Measurements from ENCODE around the gene PYM1. TPM values are rescaled to one million over a fixed set of nuclear protein-coding genes. Genes with fewer than 3 reads are reported as not detected.
A peak's percentile ranks its signal among the peaks of the same experiment; 100 is the strongest.

The PYM1 gene
- total RNA-seq, 2 donors from 2014 or later = 44.0 to 49.3 TPM

DNA sequence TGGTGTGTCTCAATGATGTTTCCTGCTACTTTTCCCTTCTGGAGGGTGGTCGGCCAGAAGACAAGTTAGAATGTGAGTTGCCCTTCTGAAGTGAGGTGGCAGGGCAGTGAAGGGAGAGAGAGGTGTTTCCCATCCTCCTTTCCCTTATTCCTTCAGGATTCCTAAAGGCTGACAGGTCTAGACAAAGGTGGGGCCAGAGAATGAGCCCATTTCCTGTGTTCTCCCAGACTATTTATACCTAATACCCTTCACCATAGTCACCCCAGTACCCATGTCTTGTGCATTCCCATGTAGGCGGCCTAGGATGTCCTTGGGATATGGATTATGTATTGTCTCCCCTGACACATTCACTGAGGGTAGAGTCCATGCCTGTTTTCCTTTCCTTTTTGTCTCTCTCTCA is 10.3 kb upstream of the PYM1 start:
- H3K9me3 ChIP-seq = no peaks in the 10 kb centered on the region
- no peak for DNase-seq
- intact Hi-C loops (cut with DNase I) = loop anchor here (5.0 kb wide), 1 partner anchor 201 kb away; no protein-coding TSS in a partner anchor
- TF ChIP-seq, protein P1, sequence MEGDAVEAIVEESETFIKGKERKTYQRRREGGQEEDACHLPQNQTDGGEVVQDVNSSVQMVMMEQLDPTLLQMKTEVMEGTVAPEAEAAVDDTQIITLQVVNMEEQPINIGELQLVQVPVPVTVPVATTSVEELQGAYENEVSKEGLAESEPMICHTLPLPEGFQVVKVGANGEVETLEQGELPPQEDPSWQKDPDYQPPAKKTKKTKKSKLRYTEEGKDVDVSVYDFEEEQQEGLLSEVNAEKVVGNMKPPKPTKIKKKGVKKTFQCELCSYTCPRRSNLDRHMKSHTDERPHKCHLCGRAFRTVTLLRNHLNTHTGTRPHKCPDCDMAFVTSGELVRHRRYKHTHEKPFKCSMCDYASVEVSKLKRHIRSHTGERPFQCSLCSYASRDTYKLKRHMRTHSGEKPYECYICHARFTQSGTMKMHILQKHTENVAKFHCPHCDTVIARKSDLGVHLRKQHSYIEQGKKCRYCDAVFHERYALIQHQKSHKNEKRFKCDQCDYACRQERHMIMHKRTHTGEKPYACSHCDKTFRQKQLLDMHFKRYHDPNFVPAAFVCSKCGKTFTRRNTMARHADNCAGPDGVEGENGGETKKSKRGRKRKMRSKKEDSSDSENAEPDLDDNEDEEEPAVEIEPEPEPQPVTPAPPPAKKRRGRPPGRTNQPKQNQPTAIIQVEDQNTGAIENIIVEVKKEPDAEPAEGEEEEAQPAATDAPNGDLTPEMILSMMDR (IDR thresholded peaks at IDR 0.05) = no peak
- H3K27me3 ChIP-seq = no peaks in the 10 kb centered on the region
- H3K9ac ChIP-seq (ENCODE audit: low read depth in 2 of 2, low read length in 2 of 2) = no peak overlapping the region
- H3K4me3 ChIP-seq = no peak overlapping the region
- no peak overlapping the region for H3K27ac ChIP-seq
- H3K4me1 ChIP-seq = peaks cover 4% of the 10 kb centered on the region
- H3K36me3 ChIP-seq = no peaks in the 10 kb centered on the region

DNA sequence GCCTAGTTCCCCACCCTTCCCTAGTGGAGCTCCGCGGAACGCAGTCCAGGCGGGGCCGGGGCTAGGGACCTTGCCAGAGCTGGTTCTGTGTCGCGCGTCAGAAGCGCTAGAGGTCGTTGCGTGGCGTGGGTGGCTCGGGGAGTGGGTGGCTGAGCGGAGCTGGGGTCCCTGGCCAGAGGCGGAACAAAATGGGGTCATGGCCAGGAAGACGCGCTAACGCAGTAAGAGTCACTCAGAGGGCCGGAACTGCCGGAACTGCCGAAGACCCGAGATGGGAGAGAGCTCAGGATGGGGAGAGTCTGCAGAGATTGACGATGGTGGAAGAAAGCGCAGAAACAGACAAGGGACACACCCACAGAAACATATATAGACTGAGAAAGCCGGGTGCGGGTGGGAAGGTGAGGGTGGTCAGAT is 8.1 kb upstream of the PYM1 start:
- no peaks in the 10 kb centered on the region for H3K9me3 ChIP-seq
- intact Hi-C loops (cut with DNase I) = loop anchor here (5.0 kb wide), 1 partner anchor 198 kb away; no protein-coding TSS in a partner anchor
- peak overlapping the region; percentile 16 for H3K27ac ChIP-seq
- H3K27me3 ChIP-seq = no peaks in the 10 kb centered on the region
- DNase-seq = no peak
- H3K4me3 ChIP-seq = no peak overlapping the region
- TF ChIP-seq, protein P1 (IDR thresholded peaks at IDR 0.05) = no peak
- H3K9ac ChIP-seq (ENCODE audit: low read depth in 2 of 2, low read length in 2 of 2) = peak overlapping the region in 1 of 2 donors; percentile 13
- no peaks in the 10 kb centered on the region for H3K36me3 ChIP-seq
- H3K4me1 ChIP-seq = peaks cover 9% of the 10 kb centered on the region

DNA sequence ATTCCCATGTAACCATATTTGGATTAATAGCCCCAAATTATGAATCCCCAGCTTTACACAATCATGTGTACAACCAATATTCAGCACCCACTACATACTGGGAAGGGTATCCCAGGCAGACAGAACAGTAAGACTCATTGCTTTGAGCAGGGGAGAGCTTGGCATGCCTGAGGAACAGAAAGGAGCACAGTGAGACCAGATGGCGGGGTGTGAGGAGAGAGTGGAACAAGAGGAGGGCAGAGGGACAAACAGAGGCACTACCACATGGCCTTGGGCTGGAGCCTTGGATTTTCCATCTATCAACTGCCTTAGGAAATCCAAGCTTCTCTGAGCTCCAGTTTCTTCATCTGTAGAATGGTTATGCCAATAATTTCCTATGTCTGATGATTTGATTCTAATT is 7.1 kb upstream of the PYM1 start:
- H3K4me1 ChIP-seq = peaks cover 19% of the 10 kb centered on the region
- no peak for DNase-seq
- H3K36me3 ChIP-seq = no peaks in the 10 kb centered on the region
- H3K27ac ChIP-seq = no peak overlapping the region
- H3K9me3 ChIP-seq = no peaks in the 10 kb centered on the region
- TF ChIP-seq, protein P1 (IDR thresholded peaks at IDR 0.05) = no peak
- intact Hi-C loops (cut with DNase I) = loop anchor here (5.0 kb wide), 1 partner anchor 197 kb away; no protein-coding TSS in a partner anchor
- no peak overlapping the region for H3K9ac ChIP-seq (ENCODE audit: low read depth in 2 of 2, low read length in 2 of 2)
- no peaks in the 10 kb centered on the region for H3K27me3 ChIP-seq
- no peak overlapping the region for H3K4me3 ChIP-seq

DNA sequence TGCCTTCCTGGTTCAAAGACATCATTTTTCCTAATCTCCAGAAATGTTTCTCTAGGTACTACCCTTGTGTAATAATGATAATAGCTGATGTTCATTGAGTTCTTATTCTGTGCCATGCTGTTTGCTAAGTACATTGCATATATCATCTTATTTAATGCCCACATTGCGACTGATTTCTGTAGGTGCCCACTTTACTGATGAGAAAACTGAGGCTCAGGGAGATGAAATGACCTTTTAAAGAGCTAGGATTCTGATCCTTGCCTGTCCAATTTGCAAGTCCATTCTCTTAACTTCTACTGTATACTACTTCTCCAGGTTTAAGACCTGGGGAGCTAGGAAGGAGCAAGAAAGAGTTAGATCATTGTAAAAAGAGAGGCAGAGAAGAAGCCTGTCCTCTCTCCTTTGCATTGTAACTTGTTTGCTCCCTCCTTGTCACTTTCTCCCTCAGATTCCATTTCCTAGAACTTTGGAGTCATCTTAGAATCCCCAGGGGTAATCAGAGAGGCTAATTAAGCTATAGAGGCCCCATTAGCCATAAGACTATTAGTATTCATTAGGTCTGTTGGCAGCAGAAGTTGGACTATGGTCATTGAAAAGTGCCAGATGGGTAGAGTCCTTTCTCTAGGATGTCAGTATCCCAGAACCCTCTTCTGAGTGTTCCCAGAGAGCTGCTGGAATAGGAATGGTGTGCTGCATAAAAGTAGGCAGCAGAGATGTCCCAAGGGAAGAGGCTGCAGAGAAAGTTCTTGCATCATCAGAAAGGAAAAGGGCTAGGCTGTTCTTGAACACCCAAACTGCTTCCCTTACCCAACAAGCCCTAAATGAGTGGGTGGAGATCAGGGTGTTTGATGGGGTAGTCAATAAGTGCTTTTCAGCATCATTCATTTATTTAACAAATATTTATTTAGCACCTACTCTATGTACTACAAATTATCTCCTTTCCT is 6.4 kb upstream of the PYM1 start:
- TF ChIP-seq, protein P1 (IDR thresholded peaks at IDR 0.05) = no peak
- peak overlapping the region; percentile 56 for H3K27ac ChIP-seq
- no peaks in the 10 kb centered on the region for H3K9me3 ChIP-seq
- no peaks in the 10 kb centered on the region for H3K36me3 ChIP-seq
- no peak overlapping the region for H3K9ac ChIP-seq (ENCODE audit: low read depth in 2 of 2, low read length in 2 of 2)
- DNase-seq = no peak
- H3K4me1 ChIP-seq = peaks cover 26% of the 10 kb centered on the region
- intact Hi-C loops (cut with DNase I) = no loop called here
- H3K4me3 ChIP-seq = no peak overlapping the region
- no peaks in the 10 kb centered on the region for H3K27me3 ChIP-seq

DNA sequence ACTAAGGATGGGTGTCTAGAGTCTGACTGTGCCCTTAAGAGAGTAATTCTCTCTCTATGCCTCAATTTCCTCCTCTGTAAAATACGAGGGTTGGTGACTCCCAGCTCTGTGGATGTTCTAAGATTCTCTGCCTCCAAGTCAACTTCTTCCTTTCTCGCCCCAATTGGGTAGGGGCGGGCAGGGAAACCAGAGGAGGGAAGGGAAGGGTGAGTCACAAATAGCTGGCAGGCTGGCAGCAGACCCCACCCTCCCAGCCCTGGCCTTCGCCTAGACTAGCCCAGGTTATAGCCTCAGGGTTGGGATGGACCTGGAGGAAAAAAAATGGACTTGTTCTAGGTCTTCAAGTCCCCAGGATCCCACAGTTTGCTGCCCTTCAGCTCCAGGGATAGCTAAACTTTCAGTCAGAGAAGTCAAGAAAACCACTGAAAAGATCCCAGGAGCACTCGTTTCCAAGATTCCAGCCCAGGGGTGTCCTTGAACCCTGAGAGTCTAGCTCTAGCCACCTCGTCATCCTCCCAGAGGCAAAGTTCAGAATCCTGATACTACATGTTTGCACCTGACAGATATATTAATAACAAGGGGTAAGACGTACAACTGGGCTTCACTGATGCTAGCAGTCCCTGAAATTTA is 5.6 kb upstream of the PYM1 start:
- DNase-seq = peak; percentile 76
- H3K4me3 ChIP-seq = no peak overlapping the region
- TF ChIP-seq, protein P1 (IDR thresholded peaks at IDR 0.05) = no peak
- no peaks in the 10 kb centered on the region for H3K9me3 ChIP-seq
- H3K9ac ChIP-seq (ENCODE audit: low read depth in 2 of 2, low read length in 2 of 2) = peak overlapping the region; percentile 20 to 87
- H3K36me3 ChIP-seq = no peaks in the 10 kb centered on the region
- intact Hi-C loops (cut with DNase I) = no loop called here
- peak overlapping the region; percentile 56 for H3K27ac ChIP-seq
- H3K27me3 ChIP-seq = no peaks in the 10 kb centered on the region
- H3K4me1 ChIP-seq = peaks cover 33% of the 10 kb centered on the region
